A549 (cell line): ENCODE data around the gene ARID3A. TPM values are rescaled to one million over a fixed set of nuclear protein-coding genes. Genes with fewer than 3 reads are reported as not detected.
A peak's percentile ranks its signal among the peaks of the same experiment; 100 is the strongest.

Experiments
- ATAC-seq, 2 experiments: fragments of 200-7000 bp in 1 of 2; fragments of >200 bp in 1 of 2; cut with Nextera tagmentation in 1 of 2; cut with Tn5 transposase in 1 of 2; 3 replicates each; pipeline versions ENCODE4 v1.8.0 to v1.9.1; 2018 to 2020; ENCODE audit warnings: mild to moderate bottlenecking in 1 of 2, moderate library complexity in 1 of 2
- CTCF ChIA-PET: fragments of 300-600 bp; sonication (Branson Sonifier 250); formaldehyde crosslinking; extraction: SDS; loops from one replicate; lab custom pipeline; 2021; ENCODE audit warnings: antibody characterized with exemption, inconsistent platforms; lab: Yijun Ruan, JAX
- POLR2A ChIA-PET: fragments of 350-600 bp; formaldehyde crosslinking; extraction: SDS; loops from one replicate; lab custom pipeline; 2021; ENCODE audit warnings: antibody characterized with exemption, inconsistent platforms; lab: Yijun Ruan, JAX
- DNase-seq, 2 experiments: peaks; one replicate each; pipeline versions ENCODE4 v3.0.0 to v3.0.0-alpha.2; 2011 to 2016; ENCODE audit warnings: low read depth in 1 of 2, low spot score in 1 of 2
- FAIRE-seq: peaks from 2 replicates; lab custom pipeline; 2011; peaks lifted over from hg19 to GRCh38; lab: Jason Lieb, UNC
- H3K27ac ChIP-seq, 2 experiments: fragments of >200 bp; sonication (Bioruptor Twin); formaldehyde crosslinking; 3 replicates each; pipeline ENCODE4 v1.5.1; 2016 to 2017
- H3K4me1 ChIP-seq: fragments of >200 bp; sonication (Bioruptor Twin); formaldehyde crosslinking; 3 replicates; pipeline ENCODE4 v1.6.1; 2016
- H3K4me2 ChIP-seq: fragments of >200 bp; sonication (Bioruptor Twin); formaldehyde crosslinking; 3 replicates; pipeline ENCODE4 v1.6.1; 2016
- H3K4me3 ChIP-seq: fragments of >200 bp; sonication (Bioruptor Twin); formaldehyde crosslinking; 3 replicates; pipeline ENCODE4 v1.5.1; 2016
- H3K9me3 ChIP-seq: fragments of >200 bp; sonication (Bioruptor Twin); formaldehyde crosslinking; 3 replicates; pipeline ENCODE4 v1.6.1; 2016
- CEBPB ChIP-seq, 2 experiments: fragments of >200 bp in 1 of 2; sonication (Bioruptor Twin) in 1 of 2; formaldehyde crosslinking in 1 of 2; IDR thresholded peaks; 2 replicates each; pipeline ENCODE4 v1.6.1; 2012 to 2016
- CHD2 ChIP-seq: fragments of 150-350 bp; IDR thresholded peaks from 2 replicates; pipeline ENCODE4 v1.6.1; 2014; ENCODE audit warnings: low read length; ENCODE audit not compliant: partially characterized antibody
- CHD4 ChIP-seq: fragments of 200-600 bp; sonication (generic); IDR thresholded peaks from 2 replicates; pipeline ENCODE4 v1.6.1; 2016; ENCODE audit warnings: antibody characterized with exemption, mild to moderate bottlenecking, borderline replicate concordance
- CTCF ChIP-seq: fragments of >200 bp; sonication (Bioruptor Twin); formaldehyde crosslinking; IDR thresholded peaks from 3 replicates; pipeline ENCODE4 v1.5.1; 2016
- E2F6 ChIP-seq: IDR thresholded peaks from 2 replicates; pipeline ENCODE4 v1.6.1; 2012; ENCODE audit warnings: low read depth, borderline replicate concordance
- EHF ChIP-seq: fragments of 250-450 bp; sonication (Bioruptor Pico); IDR thresholded peaks from 2 replicates; pipeline ENCODE4 v1.5.0; 2020; ENCODE audit warnings: mild to moderate bottlenecking
- ELK1 ChIP-seq: fragments of 150-350 bp; IDR thresholded peaks from 2 replicates; pipeline ENCODE4 v1.6.1; 2014; ENCODE audit warnings: low read depth, mild to moderate bottlenecking, low read length
- FOSB ChIP-seq: fragments of 250-450 bp; sonication (Bioruptor Pico); IDR thresholded peaks from 2 replicates; pipeline ENCODE4 v1.5.0; 2020; ENCODE audit warnings: mild to moderate bottlenecking, moderate library complexity
- HEYL ChIP-seq: fragments of 250-450 bp; sonication (Bioruptor Pico); IDR thresholded peaks from 2 replicates; pipeline ENCODE4 v1.8.0; 2021; ENCODE audit warnings: mild to moderate bottlenecking, moderate library complexity
- MAZ ChIP-seq: fragments of 150-350 bp; IDR thresholded peaks from 2 replicates; pipeline ENCODE4 v1.6.1; 2014; ENCODE audit warnings: antibody characterized with exemption, low read depth, low read length, borderline replicate concordance
- PHF8 ChIP-seq: fragments of 200-600 bp; sonication (generic); IDR thresholded peaks from 2 replicates; pipeline ENCODE4 v1.6.1; 2016; ENCODE audit warnings: low read depth, mild to moderate bottlenecking, antibody characterized with exemption, moderate library complexity, borderline replicate concordance
- POLR2AphosphoS2 ChIP-seq: conservative IDR thresholded peaks from 2 replicates; pipeline ENCODE4 v1.6.1; 2012; ENCODE audit warnings: low read length, improper control_type of control experiment, inconsistent platforms
- RAD21 ChIP-seq, 2 experiments: fragments of >200 bp in 1 of 2; sonication (Bioruptor Twin) in 1 of 2; formaldehyde crosslinking in 1 of 2; IDR thresholded peaks in 1 of 2; conservative IDR thresholded peaks in 1 of 2; 2 replicates in 1 of 2; 3 replicates in 1 of 2; pipeline ENCODE4 v1.6.1; 2012 to 2018; ENCODE audit warnings: inconsistent platforms in 1 of 2
- RCOR1 ChIP-seq: fragments of 150-350 bp; IDR thresholded peaks from 2 replicates; pipeline ENCODE4 v1.6.1; 2014; ENCODE audit warnings: antibody characterized with exemption, low read length, low read depth
- RFX5 ChIP-seq: fragments of 450-650 bp; IDR thresholded peaks from 2 replicates; pipeline ENCODE4 v1.7.1; 2014; ENCODE audit warnings: antibody characterized with exemption, mild to moderate bottlenecking, moderate library complexity
- SMC3 ChIP-seq: fragments of >200 bp; sonication (Bioruptor Twin); formaldehyde crosslinking; IDR thresholded peaks from 3 replicates; pipeline ENCODE4 v1.6.1; 2018; ENCODE audit warnings: inconsistent platforms
- SREBF2 ChIP-seq: fragments of 450-650 bp; IDR thresholded peaks from 2 replicates; pipeline ENCODE4 v1.6.1; 2014; ENCODE audit warnings: mild to moderate bottlenecking, moderate library complexity
- ZFP36 ChIP-seq: fragments of 450-650 bp; IDR thresholded peaks from 2 replicates; pipeline ENCODE4 v1.6.1; 2014; ENCODE audit warnings: borderline replicate concordance; ENCODE audit not compliant: partially characterized antibody
- WGBS: methylation state at CpG from one replicate; pipeline ENCODE4 v1.1.6; 2017; ENCODE audit errors: missing lambda C conversion rate; 5-methylcytosine and 5-hydroxymethylcytosine counted together
- polyA plus RNA-seq, 4 experiments: library from polyadenylated mRNA; depleted of rRNA in 3 of 4; stranded (reverse); fragments of >200 nt; fragmentation: RNase III in 1 of 4; extraction: RNeasy Plus Mini Kit Qiagen cat#74134 plus additional on column Dnase treatment in 1 of 4; gene quantifications; 2 replicates in 3 of 4; 3 replicates in 1 of 4; pipeline ENCODE4 v1.2.3, GENCODE V29; 2011 to 2017
- TF ChIP-seq, protein P1 (sequence below): fragments of 250-450 bp; sonication (Bioruptor Pico); IDR thresholded peaks from 2 replicates; pipeline ENCODE4 v1.5.0; 2020; ENCODE audit warnings: low read depth, mild to moderate bottlenecking, moderate library complexity

ARID3A gene
- polyA plus RNA-seq, 2 of the 4 experiments (the other 2 are of a cell fraction): 3.3 to 6.1 TPM

DNA sequence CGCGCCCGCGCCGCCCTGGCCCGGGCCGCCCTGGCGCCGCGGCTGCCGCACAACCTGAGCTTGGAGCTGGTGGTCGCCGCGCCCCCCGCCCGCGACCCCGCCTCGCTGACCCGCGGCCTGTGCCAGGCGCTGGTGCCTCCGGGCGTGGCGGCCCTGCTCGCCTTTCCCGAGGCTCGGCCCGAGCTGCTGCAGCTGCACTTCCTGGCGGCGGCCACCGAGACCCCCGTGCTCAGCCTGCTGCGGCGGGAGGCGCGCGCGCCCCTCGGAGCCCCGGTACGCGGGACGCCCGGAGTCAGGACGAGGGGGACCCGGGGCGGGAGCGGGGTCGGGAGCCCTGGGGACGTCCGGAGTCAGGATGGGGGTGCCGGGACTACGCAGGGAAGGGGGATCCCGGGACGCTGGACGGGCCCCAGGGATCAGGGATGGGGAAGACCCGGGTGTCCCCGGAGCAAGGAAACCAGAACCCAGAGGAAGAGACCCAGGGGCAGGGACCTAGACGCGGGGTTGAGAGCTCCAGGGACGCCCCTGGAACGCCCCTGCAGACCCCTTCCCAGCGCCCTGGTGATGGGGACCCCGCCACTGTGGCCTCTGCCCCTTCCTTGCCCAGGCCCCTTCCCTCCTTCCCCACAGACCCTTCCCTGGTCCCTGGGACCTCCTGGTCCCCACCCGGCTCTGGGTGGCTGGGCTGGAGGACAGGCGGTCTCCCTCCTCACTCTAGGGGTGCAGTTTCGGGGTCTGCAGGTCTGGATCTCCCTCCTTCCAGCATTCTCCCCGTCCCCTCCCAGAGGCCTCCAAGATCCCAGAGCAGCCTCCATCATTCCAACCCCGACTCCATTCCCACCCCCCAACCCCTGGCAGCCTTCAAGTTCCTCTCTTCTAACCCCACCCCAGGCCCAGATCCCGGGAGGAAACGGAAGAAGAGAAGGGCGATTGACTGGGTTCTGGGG, 75.0 kb downstream of the ARID3A start:
- ATAC-seq (peak; percentile 15 to 26; a peak in 5 of 6 replicates), FAIRE-seq (no peak), DNase-seq (peak in 1 of 2 experiments; percentile 51)
- CTCF ChIA-PET: interaction anchor here (0.6 to 1.4 kb wide), 5 partner anchors 21 to 203 kb away, joined by 3 to 5 read pairs (median 4); no protein-coding TSS in a partner anchor
- POLR2A ChIA-PET: interaction anchor here (0.5 to 1.0 kb wide), 2 partner anchors 21 to 92 kb away, joined by 3 read pairs; partner anchors contain the start of genes RNU6-2 and TMEM259
- H3K9me3 ChIP-seq: no peaks in the 10 kb centered on the region
- TF ChIP-seq CHD4: no peak
- no peak for TF ChIP-seq PHF8
- no peak for TF ChIP-seq MAZ
- TF ChIP-seq FOSB (CRISPR knock-in tag): no peak
- TF ChIP-seq HEYL (CRISPR knock-in tag): no peak
- 22% methylated on average over 6 of the region's 73 CpGs for WGBS
- H3K4me3 ChIP-seq: peak overlapping the region; percentile 52
- peak overlapping the region; percentile 57 to 88; a peak in 5 of 6 replicates for H3K27ac ChIP-seq
- H3K4me2 ChIP-seq: peak overlapping the region; percentile 96
- peaks cover 20% of the 10 kb centered on the region; the same call in 2 of the 3 replicates for H3K4me1 ChIP-seq

DNA sequence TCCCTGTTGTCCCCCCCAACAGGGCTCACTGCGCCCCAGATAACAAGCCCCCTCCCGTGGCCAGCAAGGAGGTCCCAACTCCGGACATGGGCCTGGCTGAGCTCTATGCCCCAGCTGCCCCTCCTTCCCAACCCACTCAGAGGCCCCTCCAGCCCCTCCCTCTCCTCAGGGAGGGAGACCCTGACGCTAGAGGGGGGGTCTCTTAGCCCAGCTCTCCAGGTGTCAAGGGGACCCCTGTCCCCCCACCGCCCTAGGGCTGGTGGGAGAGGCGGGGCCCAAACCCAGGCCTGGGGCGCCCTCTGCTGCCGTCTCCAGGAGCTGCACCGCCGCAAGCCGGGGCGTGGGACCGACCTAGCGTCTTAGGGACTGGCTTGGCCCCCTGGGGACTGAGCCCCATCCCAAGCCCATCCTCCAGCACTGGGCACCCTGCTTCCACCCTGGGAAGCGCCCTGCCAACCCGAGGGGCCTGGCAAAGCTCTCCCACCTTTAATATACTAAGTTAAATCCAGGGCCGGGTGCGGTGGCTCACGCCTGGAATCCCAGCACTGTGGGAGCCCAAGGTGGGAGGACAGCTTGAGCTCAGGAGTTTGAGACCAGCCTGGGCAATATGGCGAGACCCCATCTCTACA, 75.8 kb downstream of the ARID3A start:
- Histone ChIP-seq H3K9me3 (no peaks in the 10 kb centered on the region), H3K27ac (peak overlapping the region in 1 of 2 experiments; percentile 88; a peak in 2 of 6 replicates), H3K4me3 (no peak overlapping the region; the same call in 2 of the 3 replicates), H3K4me1 (peaks cover 12% of the 10 kb centered on the region; the same call in 2 of the 3 replicates), H3K4me2 (peak overlapping the region; percentile 96)
- TF ChIP-seq SREBF2 (no peak), RCOR1 (no peak), SMC3 (peak; percentile 63), CEBPB (IDR thresholded peaks at IDR 0.05) (no peak), POLR2AphosphoS2 (no peak), CTCF (peak; percentile 74), FOSB (CRISPR knock-in tag) (no peak), ZFP36 (no peak), RAD21 (conservative IDR thresholded peaks at IDR 0.05 in 1 of 2, IDR thresholded peaks at IDR 0.05 in 1 of 2) (peak; percentile 67 to 69), EHF (CRISPR knock-in tag) (no peak), E2F6 (no peak), RFX5 (no peak), ELK1 (no peak), CHD2 (no peak)
- TF ChIP-seq, protein P1, sequence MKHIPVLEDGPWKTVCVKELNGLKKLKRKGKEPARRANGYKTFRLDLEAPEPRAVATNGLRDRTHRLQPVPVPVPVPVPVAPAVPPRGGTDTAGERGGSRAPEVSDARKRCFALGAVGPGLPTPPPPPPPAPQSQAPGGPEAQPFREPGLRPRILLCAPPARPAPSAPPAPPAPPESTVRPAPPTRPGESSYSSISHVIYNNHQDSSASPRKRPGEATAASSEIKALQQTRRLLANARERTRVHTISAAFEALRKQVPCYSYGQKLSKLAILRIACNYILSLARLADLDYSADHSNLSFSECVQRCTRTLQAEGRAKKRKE (CRISPR knock-in tag): no peak
- 0% methylated on average over 6 of the region's 20 CpGs for WGBS
- POLR2A ChIA-PET: interaction anchor here (0.5 to 1.0 kb wide), 2 partner anchors 20 to 91 kb away, joined by 3 read pairs; partner anchors contain the start of genes RNU6-2 and TMEM259
- ATAC-seq: peak; percentile 49 to 69; a peak in 5 of 6 replicates
- CTCF ChIA-PET: interaction anchor here (0.6 to 1.4 kb wide), 4 partner anchors 22 to 202 kb away, joined by 3 to 5 read pairs (median 4); no protein-coding TSS in a partner anchor
- DNase-seq: peak in 1 of 2 experiments; percentile 46
- FAIRE-seq: no peak
